ENCODE measurements around the gene SPIRE1.

The SPIRE1 gene

DNA sequence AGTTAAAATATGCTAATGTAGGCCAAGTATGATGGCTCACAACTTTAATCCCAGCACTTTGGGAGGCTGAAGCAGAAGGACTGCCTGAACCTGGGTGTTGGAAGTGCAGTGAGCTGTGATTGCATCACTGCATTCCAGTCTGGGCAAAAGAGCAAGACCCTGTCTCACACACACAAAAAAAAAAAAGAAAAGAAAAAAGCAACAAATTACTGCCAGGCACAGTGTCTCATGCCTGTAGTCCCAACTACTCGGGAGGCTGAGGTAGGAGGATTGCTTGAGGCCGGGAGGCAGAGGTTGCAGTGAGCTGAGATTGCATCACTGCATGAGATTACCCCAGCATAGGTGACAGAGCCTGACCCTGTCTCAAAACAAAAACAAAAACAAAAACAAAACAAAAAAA is 139.6 kb downstream of the SPIRE1 start:
- ATAC-seq (ENCODE audit: insufficient read depth, low read depth) (no peak), DNase-seq (no peak)
- Histone ChIP-seq H3K4me1 (ENCODE audit: insufficient read depth, low read length) (no peaks in the 10 kb centered on the region), H3K4me2 (ENCODE audit: insufficient read depth, low read length) (no peak overlapping the region), H3K9me3 (ENCODE audit: insufficient read depth, low read length, severe bottlenecking) (no peaks in the 10 kb centered on the region), H3K27ac (ENCODE audit: low read length) (no peak overlapping the region), H4K20me1 (ENCODE audit: insufficient read depth, low read length) (no peaks in the 10 kb centered on the region), H3K79me2 (ENCODE audit: insufficient read depth, low read length) (no peaks in the 10 kb centered on the region), H2AFZ (ENCODE audit: low read depth, low read length) (no peak overlapping the region), H3K4me3 (ENCODE audit: low read depth in 1 of 2, low read length in 2 of 2) (no peak overlapping the region), H3K9ac (ENCODE audit: low read depth, low read length) (no peak overlapping the region), H3K36me3 (ENCODE audit: insufficient read depth, low read length) (no peaks in the 10 kb centered on the region), H3K27me3 (ENCODE audit: insufficient read depth, low read length, poor library complexity) (peaks cover 6% of the 10 kb centered on the region)
- no peak for TF ChIP-seq EZH2 (IDR thresholded peaks at IDR 0.05; ENCODE audit: borderline replicate concordance, low read depth, low read length, severe bottlenecking)
- TF ChIP-seq, protein P1, sequence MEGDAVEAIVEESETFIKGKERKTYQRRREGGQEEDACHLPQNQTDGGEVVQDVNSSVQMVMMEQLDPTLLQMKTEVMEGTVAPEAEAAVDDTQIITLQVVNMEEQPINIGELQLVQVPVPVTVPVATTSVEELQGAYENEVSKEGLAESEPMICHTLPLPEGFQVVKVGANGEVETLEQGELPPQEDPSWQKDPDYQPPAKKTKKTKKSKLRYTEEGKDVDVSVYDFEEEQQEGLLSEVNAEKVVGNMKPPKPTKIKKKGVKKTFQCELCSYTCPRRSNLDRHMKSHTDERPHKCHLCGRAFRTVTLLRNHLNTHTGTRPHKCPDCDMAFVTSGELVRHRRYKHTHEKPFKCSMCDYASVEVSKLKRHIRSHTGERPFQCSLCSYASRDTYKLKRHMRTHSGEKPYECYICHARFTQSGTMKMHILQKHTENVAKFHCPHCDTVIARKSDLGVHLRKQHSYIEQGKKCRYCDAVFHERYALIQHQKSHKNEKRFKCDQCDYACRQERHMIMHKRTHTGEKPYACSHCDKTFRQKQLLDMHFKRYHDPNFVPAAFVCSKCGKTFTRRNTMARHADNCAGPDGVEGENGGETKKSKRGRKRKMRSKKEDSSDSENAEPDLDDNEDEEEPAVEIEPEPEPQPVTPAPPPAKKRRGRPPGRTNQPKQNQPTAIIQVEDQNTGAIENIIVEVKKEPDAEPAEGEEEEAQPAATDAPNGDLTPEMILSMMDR (IDR thresholded peaks at IDR 0.05; ENCODE audit: borderline replicate concordance, extremely low read depth, low read length, poor library complexity, severe bottlenecking), result no peak

DNA sequence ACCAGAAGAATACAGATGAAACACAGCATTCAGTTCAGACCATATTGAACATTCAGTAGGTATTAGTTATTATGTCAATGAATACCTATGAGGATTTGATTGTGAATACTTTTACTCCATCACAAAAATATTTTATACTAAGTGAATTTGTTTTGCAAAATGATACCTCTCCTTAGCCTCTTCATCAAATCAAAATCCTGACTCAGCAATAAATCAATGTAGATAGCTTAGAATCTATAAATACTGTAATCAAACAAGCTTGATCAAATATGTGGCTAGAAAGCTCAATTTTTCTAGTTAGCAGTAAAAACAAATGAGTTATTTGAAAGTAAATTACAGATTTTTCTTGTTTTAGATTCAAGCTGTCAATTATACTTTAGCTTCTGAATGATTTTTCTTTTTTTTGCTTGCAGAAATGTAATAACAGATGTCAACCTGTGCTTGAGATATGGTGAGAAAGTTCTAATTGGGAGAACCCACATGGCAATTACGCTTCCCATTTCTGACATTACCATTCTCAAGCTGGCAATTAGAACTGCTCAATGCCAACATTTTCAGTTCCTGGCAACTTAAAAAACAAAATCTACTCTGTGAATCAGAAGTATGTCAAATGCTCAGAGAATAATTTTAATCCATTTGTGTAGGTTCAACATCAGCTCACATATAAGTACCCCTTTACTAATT is 140.6 kb downstream of the SPIRE1 start:
- ATAC-seq (ENCODE audit: insufficient read depth, low read depth), result no peak
- H3K4me3 ChIP-seq (ENCODE audit: low read depth in 1 of 2, low read length in 2 of 2), result no peak overlapping the region
- no peak overlapping the region for H2AFZ ChIP-seq (ENCODE audit: low read depth, low read length)

DNA sequence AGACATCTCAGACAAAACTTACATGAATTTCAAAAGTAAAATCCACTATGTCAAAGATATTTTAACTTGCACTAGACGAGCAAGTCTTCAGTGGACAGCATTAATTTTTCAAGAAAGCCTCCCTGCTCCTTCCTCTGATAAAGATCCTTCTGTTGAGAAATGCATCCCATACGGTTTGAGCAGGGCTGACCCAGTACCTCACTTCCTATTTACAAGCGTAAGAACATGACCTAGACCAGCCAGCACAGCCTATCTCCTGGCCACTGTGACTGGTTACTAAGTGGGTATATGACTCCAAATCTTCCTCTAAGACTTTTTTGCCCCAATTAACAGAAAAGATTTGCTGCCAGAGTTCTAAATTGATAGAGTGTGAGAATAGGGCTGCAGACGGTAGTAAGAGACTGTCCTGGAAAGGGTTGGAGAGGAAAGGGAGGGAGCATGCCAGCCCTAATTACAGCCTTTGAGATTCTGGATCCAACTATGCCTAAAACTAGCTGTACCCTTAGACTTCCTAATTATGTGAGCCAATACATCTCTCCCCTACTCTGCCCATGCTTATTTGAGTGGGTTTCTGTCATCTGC is 141.8 kb downstream of the SPIRE1 start:
- Histone ChIP-seq H2AFZ (ENCODE audit: low read depth, low read length) (no peak overlapping the region), H3K27ac (ENCODE audit: low read length) (no peak overlapping the region), H3K27me3 (ENCODE audit: insufficient read depth, low read length, poor library complexity) (peaks cover 6% of the 10 kb centered on the region), H3K4me2 (ENCODE audit: insufficient read depth, low read length) (no peak overlapping the region), H3K36me3 (ENCODE audit: insufficient read depth, low read length) (no peaks in the 10 kb centered on the region), H3K79me2 (ENCODE audit: insufficient read depth, low read length) (no peaks in the 10 kb centered on the region), H3K4me3 (ENCODE audit: low read depth in 1 of 2, low read length in 2 of 2) (no peak overlapping the region), H3K4me1 (ENCODE audit: insufficient read depth, low read length) (no peaks in the 10 kb centered on the region), H3K9ac (ENCODE audit: low read depth, low read length) (no peak overlapping the region), H4K20me1 (ENCODE audit: insufficient read depth, low read length) (no peaks in the 10 kb centered on the region), H3K9me3 (ENCODE audit: insufficient read depth, low read length, severe bottlenecking) (no peaks in the 10 kb centered on the region)
- DNase-seq (no peak), ATAC-seq (ENCODE audit: insufficient read depth, low read depth) (no peak)
- TF ChIP-seq, protein P1 (IDR thresholded peaks at IDR 0.05; ENCODE audit: borderline replicate concordance, extremely low read depth, low read length, poor library complexity, severe bottlenecking), result no peak
- TF ChIP-seq EZH2 (IDR thresholded peaks at IDR 0.05; ENCODE audit: borderline replicate concordance, low read depth, low read length, severe bottlenecking), result no peak

More for the DNA sequence above, 140.6 kb downstream of the SPIRE1 start:
- H3K4me2 ChIP-seq (ENCODE audit: insufficient read depth, low read length), result no peak overlapping the region
- H3K9me3 ChIP-seq (ENCODE audit: insufficient read depth, low read length, severe bottlenecking), result no peaks in the 10 kb centered on the region
- peaks cover 6% of the 10 kb centered on the region for H3K27me3 ChIP-seq (ENCODE audit: insufficient read depth, low read length, poor library complexity)
- no peak for DNase-seq
- no peaks in the 10 kb centered on the region for H3K36me3 ChIP-seq (ENCODE audit: insufficient read depth, low read length)
- no peak overlapping the region for H3K9ac ChIP-seq (ENCODE audit: low read depth, low read length)
- no peak overlapping the region for H3K27ac ChIP-seq (ENCODE audit: low read length)
- no peaks in the 10 kb centered on the region for H3K79me2 ChIP-seq (ENCODE audit: insufficient read depth, low read length)
- TF ChIP-seq, protein P1 (IDR thresholded peaks at IDR 0.05; ENCODE audit: borderline replicate concordance, extremely low read depth, low read length, poor library complexity, severe bottlenecking), result no peak
- no peak for TF ChIP-seq EZH2 (IDR thresholded peaks at IDR 0.05; ENCODE audit: borderline replicate concordance, low read depth, low read length, severe bottlenecking)
- H3K4me1 ChIP-seq (ENCODE audit: insufficient read depth, low read length), result no peaks in the 10 kb centered on the region
- H4K20me1 ChIP-seq (ENCODE audit: insufficient read depth, low read length), result no peaks in the 10 kb centered on the region
